WTC11 (cell line): ENCODE data around the gene NXN. TPM values are rescaled to one million over a fixed set of nuclear protein-coding genes. Genes with fewer than 3 reads are reported as not detected.

Experiments
- ATAC-seq: fragments of 200-7000 bp; cut with Tn5 transposase; 2 replicates; pipeline ENCODE4 v1.10.0; 2021; ENCODE audit warnings: mild to moderate bottlenecking, moderate library complexity
- CTCF ChIA-PET: fragments of 300-600 bp; sonication (Branson Sonifier 250); formaldehyde crosslinking; loops from one replicate; lab custom pipeline; 2021; ENCODE audit warnings: antibody characterized with exemption; lab: Charles Lee
- POLR2A ChIA-PET: fragments of 350-600 bp; sonication (Branson Sonifier 250); formaldehyde crosslinking; loops from one replicate; lab custom pipeline; 2021; ENCODE audit warnings: antibody characterized with exemption; lab: Charles Lee
- DNase-seq: peaks from one replicate; pipeline ENCODE4 v3.0.0; 2021; ENCODE audit warnings: low spot score
- H3K27ac Mint-ChIP-seq: 2 replicates; pipeline ENCODE4 v1.8.0; 2021; ENCODE audit warnings: mixed read lengths
- H3K27me3 Mint-ChIP-seq: 2 replicates; pipeline ENCODE4 v1.8.0; 2021; ENCODE audit warnings: low read depth, mild to moderate bottlenecking, moderate library complexity, mixed read lengths
- H3K36me3 Mint-ChIP-seq: 2 replicates; pipeline ENCODE4 v1.8.0; 2021; ENCODE audit warnings: mixed read lengths
- H3K4me1 Mint-ChIP-seq: 2 replicates; pipeline ENCODE4 v1.8.0; 2022; ENCODE audit warnings: mixed read lengths
- H3K4me3 Mint-ChIP-seq: 2 replicates; pipeline ENCODE4 v1.8.0; 2021; ENCODE audit warnings: mild to moderate bottlenecking, moderate library complexity, mixed read lengths
- H3K9me3 Mint-ChIP-seq: 2 replicates; pipeline ENCODE4 v1.8.0; 2021; ENCODE audit warnings: mixed read lengths
- AR ChIP-seq: fragments of 250-450 bp; sonication (Bioruptor Pico); IDR thresholded peaks from 2 replicates; pipeline ENCODE4 v1.9.0; 2021; ENCODE audit warnings: mild to moderate bottlenecking
- CDX4 ChIP-seq: fragments of 250-450 bp; sonication (Bioruptor Pico); IDR thresholded peaks from 2 replicates; pipeline ENCODE4 v1.9.0; 2021; ENCODE audit warnings: moderate library complexity, mild to moderate bottlenecking, inconsistent platforms, borderline replicate concordance
- E2F1 ChIP-seq: sonication (generic); formaldehyde crosslinking; IDR thresholded peaks from 2 replicates; pipeline ENCODE4 v1.8.0; 2022; ENCODE audit warnings: mild to moderate bottlenecking, missing genetic modification reagents
- EMX1 ChIP-seq: fragments of 250-450 bp; sonication (Bioruptor Pico); IDR thresholded peaks from 2 replicates; pipeline ENCODE4 v1.8.0; 2021; ENCODE audit warnings: mild to moderate bottlenecking
- ERG ChIP-seq: fragments of 250-450 bp; sonication (Bioruptor Pico); IDR thresholded peaks from 2 replicates; pipeline ENCODE4 v1.8.0; 2021; ENCODE audit warnings: mild to moderate bottlenecking
- IRF2 ChIP-seq: sonication (generic); formaldehyde crosslinking; IDR thresholded peaks from 2 replicates; pipeline ENCODE4 v1.8.0; 2022; ENCODE audit warnings: low read depth, missing genetic modification reagents, borderline replicate concordance
- MLX ChIP-seq: sonication (generic); formaldehyde crosslinking; IDR thresholded peaks from 2 replicates; pipeline ENCODE4 v1.8.1; 2023; ENCODE audit warnings: mild to moderate bottlenecking, missing genetic modification reagents, moderate library complexity
- STAT6 ChIP-seq: sonication (generic); formaldehyde crosslinking; conservative IDR thresholded peaks from 2 replicates; pipeline ENCODE4 v1.8.1; 2023; ENCODE audit warnings: mild to moderate bottlenecking, low read depth, missing genetic modification reagents, moderate library complexity
- TEAD1 ChIP-seq: sonication (generic); formaldehyde crosslinking; IDR thresholded peaks from 2 replicates; pipeline ENCODE4 v1.8.0; 2022; ENCODE audit warnings: mild to moderate bottlenecking, missing genetic modification reagents
- TEAD4 ChIP-seq: sonication (generic); formaldehyde crosslinking; IDR thresholded peaks from 2 replicates; pipeline ENCODE4 v1.8.0; 2022; ENCODE audit warnings: mild to moderate bottlenecking, missing genetic modification reagents
- USF2 ChIP-seq: sonication (generic); formaldehyde crosslinking; IDR thresholded peaks from 2 replicates; pipeline ENCODE4 v1.8.1; 2023; ENCODE audit warnings: mild to moderate bottlenecking, missing genetic modification reagents, moderate library complexity
- ZNF121 ChIP-seq: sonication (generic); formaldehyde crosslinking; IDR thresholded peaks from 2 replicates; pipeline ENCODE4 v1.8.0; 2023; ENCODE audit warnings: missing genetic modification reagents
- ZNF219 ChIP-seq: sonication (generic); formaldehyde crosslinking; IDR thresholded peaks from 2 replicates; pipeline ENCODE4 v1.8.0; 2023; ENCODE audit warnings: missing genetic modification reagents, mild to moderate bottlenecking, borderline replicate concordance
- ZNF425 ChIP-seq: fragments of 250-450 bp; sonication (Bioruptor Pico); conservative IDR thresholded peaks from 2 replicates; pipeline ENCODE4 v1.9.0; 2021; ENCODE audit warnings: mild to moderate bottlenecking
- ZNF532 ChIP-seq: fragments of 250-450 bp; sonication (Bioruptor Pico); IDR thresholded peaks from 2 replicates; pipeline ENCODE4 v1.9.0; 2021; ENCODE audit warnings: mild to moderate bottlenecking, borderline replicate concordance
- total RNA-seq: library from RNA; stranded (reverse); gene quantifications from 3 replicates; pipeline ENCODE4 v1.2.3, GENCODE V29; 2021

NXN gene
- total RNA-seq, 1 experiment from 2014 or later = 96.8 TPM

GRCh38 chr17:864315-864714 is 115.3 kb downstream of the NXN start (continued):
- TF ChIP-seq AR (CRISPR knock-in tag) = no peak
- no peak for TF ChIP-seq TEAD1 (CRISPR knock-in tag)

GRCh38 chr17:863880-864279 is 115.7 kb downstream of the NXN start:
- CTCF ChIA-PET = no interaction called here
- DNase-seq = no peak
- Mint-ChIP-seq H3K9me3 (no peaks in the 10 kb centered on the region), H3K27ac (peak overlapping the region; percentile 84), H3K4me3 (no peak overlapping the region), H3K4me1 (peaks cover 8% of the 10 kb centered on the region), H3K36me3 (no peaks in the 10 kb centered on the region; the same call in 1 of the 2 replicates), H3K27me3 (no peaks in the 10 kb centered on the region)
- POLR2A ChIA-PET = no interaction called here
- TF ChIP-seq CDX4 = no peak
- TF ChIP-seq TEAD4 = no peak
- TF ChIP-seq ZNF532 (CRISPR knock-in tag) = no peak
- TF ChIP-seq IRF2 = no peak
- TF ChIP-seq EMX1 (CRISPR knock-in tag) = no peak
- no peak for TF ChIP-seq ERG
- TF ChIP-seq ZNF425 (CRISPR knock-in tag) = no peak
- TF ChIP-seq E2F1 (CRISPR knock-in tag) = no peak
- ATAC-seq = no peak

- POLR2A ChIA-PET = no interaction called here
- Mint-ChIP-seq H3K4me3 (no peak overlapping the region), H3K27me3 (no peaks in the 10 kb centered on the region), H3K9me3 (no peaks in the 10 kb centered on the region), H3K36me3 (no peaks in the 10 kb centered on the region; the same call in 1 of the 2 replicates), H3K27ac (no peak overlapping the region), H3K4me1 (peaks cover 8% of the 10 kb centered on the region)
- ATAC-seq = no peak
- CTCF ChIA-PET = interaction anchor here (1.2 to 2.1 kb wide), 3 partner anchors 10 to 134 kb away, joined by 4 to 10 read pairs (median 6); partner anchors contain the start of gene TIMM22
- no peak for DNase-seq
- TF ChIP-seq USF2 (CRISPR knock-in tag) (no peak), STAT6 (CRISPR knock-in tag) (no peak), ZNF219 (CRISPR knock-in tag) (no peak), MLX (no peak), ZNF121 (CRISPR knock-in tag) (no peak)
These were observed 117.0 kb downstream of the NXN start for GRCh38 chr17:862582-862981.
